Renal pelvis (tissue), 4 donors: ENCODE measurements around the gene UTP14A. TPM values are rescaled to one million over a fixed set of nuclear protein-coding genes. Genes with fewer than 3 reads are reported as not detected.

ENCODE experiments used
- DNase-seq: peaks from one replicate; pipeline ENCODE4 v3.0.0-alpha.2; 2013
- polyA plus RNA-seq, 3 donors: library from polyadenylated mRNA; unstranded; fragments of 120-200 nt; gene quantifications; one replicate each; pipeline ENCODE4 v1.2.1, GENCODE V29; 2013; ENCODE audit not compliant: insufficient read length in 3 of 3

Gene UTP14A
- polyA plus RNA-seq, 3 donors, result 25.5 to 27.0 (median 26.9) TPM

- DNase-seq, result no peak
Measured at GRCh38 chrX:129934952-129935351, 29.0 kb downstream of the UTP14A start.

- no peak for DNase-seq
Measured at GRCh38 chrX:129938081-129938480, 32.1 kb downstream of the UTP14A start.

- no peak for DNase-seq
Measured at GRCh38 chrX:129939986-129940385, 34.0 kb downstream of the UTP14A start.

GRCh38 chrX:129940721-129941120 is 34.8 kb downstream of the UTP14A start:
- no peak for DNase-seq

GRCh38 chrX:129945131-129945530 is 39.2 kb downstream of the UTP14A start:
- no peak for DNase-seq

GRCh38 chrX:129953334-129953648 is 47.3 kb downstream of the UTP14A start:
- DNase-seq, result no peak

- no peak for DNase-seq
Measured at GRCh38 chrX:129953881-129954280, 47.9 kb downstream of the UTP14A start.

- no peak for DNase-seq
Measured at GRCh38 chrX:129954804-129955203, 48.8 kb downstream of the UTP14A start.

- no peak for DNase-seq
Measured at GRCh38 chrX:129955682-129956081, 49.7 kb downstream of the UTP14A start.

GRCh38 chrX:129956145-129956544 is 50.2 kb downstream of the UTP14A start:
- no peak for DNase-seq

- no peak for DNase-seq
Measured at GRCh38 chrX:129956765-129957164, 50.8 kb downstream of the UTP14A start.

GRCh38 chrX:129957241-129958082 is 51.5 kb downstream of the UTP14A start:
- DNase-seq, result peak; percentile 65

- DNase-seq, result no peak
Measured at GRCh38 chrX:129958083-129958465, 52.1 kb downstream of the UTP14A start.

GRCh38 chrX:129958814-129959492 is 53.0 kb downstream of the UTP14A start:
- DNase-seq, result no peak

- no peak for DNase-seq
Measured at GRCh38 chrX:129959493-129959832, 53.5 kb downstream of the UTP14A start.

- no peak for DNase-seq
Measured at GRCh38 chrX:129961180-129962083, 55.5 kb downstream of the UTP14A start.

GRCh38 chrX:129963729-129964128 is 57.8 kb downstream of the UTP14A start:
- no peak for DNase-seq

- no peak for DNase-seq
Measured at GRCh38 chrX:129965166-129965565, 59.2 kb downstream of the UTP14A start.

GRCh38 chrX:129968968-129969367 is 63.0 kb downstream of the UTP14A start:
- no peak for DNase-seq

GRCh38 chrX:129976441-129976840 is 70.5 kb downstream of the UTP14A start:
- DNase-seq, result no peak
